ENCODE measurements around the gene ASAP2.

ASAP2 gene

GRCh38 chr2:9231291-9232165, 24.9 kb downstream of the ASAP2 start:
- no peak for DNase-seq (ENCODE audit: low read depth in 3 of 3)

GRCh38 chr2:9232166-9232479, 25.5 kb downstream of the ASAP2 start:
- no peak for DNase-seq (ENCODE audit: low read depth in 3 of 3)

GRCh38 chr2:9232886-9233285, 26.3 kb downstream of the ASAP2 start:
- no peak for DNase-seq (ENCODE audit: low read depth in 3 of 3)

GRCh38 chr2:9234680-9235146, 28.1 kb downstream of the ASAP2 start:
- DNase-seq (ENCODE audit: low read depth in 3 of 3) = no peak

GRCh38 chr2:9235147-9236044, 28.8 kb downstream of the ASAP2 start:
- DNase-seq (ENCODE audit: low read depth in 3 of 3) = no peak

GRCh38 chr2:9236045-9236344, 29.4 kb downstream of the ASAP2 start:
- DNase-seq (ENCODE audit: low read depth in 3 of 3) = no peak

GRCh38 chr2:9236867-9237266, 30.3 kb downstream of the ASAP2 start:
- DNase-seq (ENCODE audit: low read depth in 3 of 3) = no peak

GRCh38 chr2:9237831-9238230, 31.2 kb downstream of the ASAP2 start:
- DNase-seq (ENCODE audit: low read depth in 3 of 3) = no peak

GRCh38 chr2:9238591-9239326, 32.1 kb downstream of the ASAP2 start:
- no peak for DNase-seq (ENCODE audit: low read depth in 3 of 3)

GRCh38 chr2:9239616-9240015, 33.0 kb downstream of the ASAP2 start:
- DNase-seq (ENCODE audit: low read depth in 3 of 3) = no peak

GRCh38 chr2:9240745-9241144, 34.1 kb downstream of the ASAP2 start:
- no peak for DNase-seq (ENCODE audit: low read depth in 3 of 3)

GRCh38 chr2:9241233-9241632, 34.6 kb downstream of the ASAP2 start:
- DNase-seq (ENCODE audit: low read depth in 3 of 3) = no peak

GRCh38 chr2:9243357-9243756, 36.7 kb downstream of the ASAP2 start:
- no peak for DNase-seq (ENCODE audit: low read depth in 3 of 3)

- DNase-seq (ENCODE audit: low read depth in 3 of 3) = no peak
Observed at GRCh38 chr2:9244985-9245544, 38.5 kb downstream of the ASAP2 start.

- no peak for DNase-seq (ENCODE audit: low read depth in 3 of 3)
Observed at GRCh38 chr2:9247177-9247576, 40.6 kb downstream of the ASAP2 start.

GRCh38 chr2:9247786-9248185, 41.2 kb downstream of the ASAP2 start:
- DNase-seq (ENCODE audit: low read depth in 3 of 3) = no peak

- no peak for DNase-seq (ENCODE audit: low read depth in 3 of 3)
Observed at GRCh38 chr2:9248363-9248762, 41.8 kb downstream of the ASAP2 start.

- no peak for DNase-seq (ENCODE audit: low read depth in 3 of 3)
Observed at GRCh38 chr2:9249020-9249800, 42.6 kb downstream of the ASAP2 start.

GRCh38 chr2:9250091-9250490, 43.5 kb downstream of the ASAP2 start:
- no peak for DNase-seq (ENCODE audit: low read depth in 3 of 3)

- DNase-seq (ENCODE audit: low read depth in 3 of 3) = no peak
Observed at GRCh38 chr2:9250498-9251153, 44.0 kb downstream of the ASAP2 start.

All from stimulated activated CD4-positive, alpha-beta T cell treated with anti-CD3 and anti-CD28 coated beads, TNF-alpha, amount 100 ng/mL, for 4 hours (primary cell).